Choroid plexus epithelial cell (primary cell): ENCODE measurements around the gene KCND3.

ENCODE experiments used
- DNase-seq: peaks from one replicate; pipeline ENCODE4 v3.0.0-alpha.2; 2010; ENCODE audit warnings: low read depth
- H3K4me3 ChIP-seq: 2 replicates; pipeline ENCODE4 v1.5.1; 2011; ENCODE audit warnings: low read depth, mild to moderate bottlenecking, control low read depth, low read length, moderate library complexity
- CTCF ChIP-seq: conservative IDR thresholded peaks from 2 replicates; pipeline ENCODE4 v1.5.1; 2011; ENCODE audit warnings: low read depth, mild to moderate bottlenecking, control low read depth, inconsistent platforms, low read length, moderate library complexity

Gene KCND3

GRCh38 chr1:111737216-111738132, 252.0 kb downstream of the KCND3 start:
- no peak for DNase-seq
- TF ChIP-seq CTCF, result no peak
- H3K4me3 ChIP-seq, result no peak overlapping the region

- no peak overlapping the region for H3K4me3 ChIP-seq
- peak; percentile 33 for DNase-seq
- no peak for TF ChIP-seq CTCF
Observed at GRCh38 chr1:111736548-111737215, 252.8 kb downstream of the KCND3 start.

GRCh38 chr1:111735858-111736544, 253.5 kb downstream of the KCND3 start:
- no peak overlapping the region for H3K4me3 ChIP-seq
- DNase-seq, result peak; percentile 57
- TF ChIP-seq CTCF, result no peak

- TF ChIP-seq CTCF, result no peak
- H3K4me3 ChIP-seq, result no peak overlapping the region
- peak; percentile 25 for DNase-seq
Observed at GRCh38 chr1:111735321-111735720, 254.1 kb downstream of the KCND3 start.

GRCh38 chr1:111734856-111735255, 254.6 kb downstream of the KCND3 start:
- no peak overlapping the region for H3K4me3 ChIP-seq
- TF ChIP-seq CTCF, result no peak
- DNase-seq, result no peak

- no peak for TF ChIP-seq CTCF
- H3K4me3 ChIP-seq, result no peak overlapping the region
- no peak for DNase-seq
Observed at GRCh38 chr1:111734426-111734825, 255.0 kb downstream of the KCND3 start.
